HUES6 (cell line): Measurements from ENCODE around the gene KCNAB2.
"Not testable (repeated sequence)": the region's sequence is repeated elsewhere in the genome, so short reads cannot be mapped to it uniquely, and the experiment has no call there.

Experiments
- H3K27ac ChIP-seq: 2 replicates; pipeline ENCODE4 v1.7.0; 2013; ENCODE audit warnings: low read depth, mild to moderate bottlenecking, low read length, inconsistent platforms
- H3K27me3 ChIP-seq: 2 replicates; pipeline ENCODE4 v1.6.1; 2013; ENCODE audit warnings: low read length; ENCODE audit not compliant: control insufficient read depth, insufficient read depth
- H3K36me3 ChIP-seq: 2 replicates; pipeline ENCODE4 v1.6.1; 2013; ENCODE audit warnings: low read length; ENCODE audit not compliant: control insufficient read depth, insufficient read depth
- H3K4me1 ChIP-seq: 2 replicates; pipeline ENCODE4 v1.6.1; 2013; ENCODE audit warnings: low read length; ENCODE audit not compliant: control insufficient read depth, insufficient read depth
- H3K4me3 ChIP-seq: 2 replicates; pipeline ENCODE4 v1.5.1; 2013; ENCODE audit warnings: low read depth, low read length
- H3K9ac ChIP-seq: one replicate; pipeline ENCODE4 v1.6.1; 2013; ENCODE audit warnings: mild to moderate bottlenecking, low read length
- H3K9me3 ChIP-seq: 2 replicates; pipeline ENCODE4 v1.6.1; 2013; ENCODE audit warnings: low read depth, low read length; ENCODE audit not compliant: control insufficient read depth, insufficient read depth

Gene KCNAB2

DNA sequence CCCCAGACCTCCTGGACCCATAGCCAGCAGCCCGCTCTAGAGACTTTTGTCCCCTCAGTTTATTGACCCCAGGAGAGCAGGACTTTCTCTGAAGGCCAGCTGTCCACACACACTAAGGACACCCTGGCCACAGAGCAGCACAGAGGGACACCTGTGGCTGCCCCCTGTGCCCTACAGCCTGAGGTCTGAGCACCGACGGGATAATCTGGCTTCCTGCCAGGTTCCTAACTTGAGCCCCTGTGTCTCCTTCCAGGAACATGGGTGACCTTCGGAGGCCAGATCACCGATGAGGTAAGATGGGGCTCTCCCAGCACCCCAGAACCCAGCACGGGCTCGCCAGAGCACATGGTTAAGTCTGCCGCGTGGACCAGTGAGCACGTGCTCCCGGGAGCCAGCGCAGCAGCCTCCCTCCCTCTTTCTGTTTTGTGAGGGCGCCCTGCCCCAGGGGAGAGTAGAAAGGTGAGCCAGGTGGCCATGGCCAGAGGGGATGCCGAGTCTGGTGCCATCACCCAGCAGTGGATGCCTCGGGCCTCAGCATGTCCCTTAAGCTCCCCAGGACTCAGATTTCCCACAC, 27.9 kb downstream of the KCNAB2 start:
- Histone ChIP-seq H3K4me1 (no peaks in the 10 kb centered on the region), H3K27me3 (no peaks in the 10 kb centered on the region), H3K4me3 (no peak overlapping the region), H3K9ac (no peak overlapping the region), H3K27ac (no peak overlapping the region), H3K9me3 (no peaks in the 10 kb centered on the region), H3K36me3 (no peaks in the 10 kb centered on the region)

DNA sequence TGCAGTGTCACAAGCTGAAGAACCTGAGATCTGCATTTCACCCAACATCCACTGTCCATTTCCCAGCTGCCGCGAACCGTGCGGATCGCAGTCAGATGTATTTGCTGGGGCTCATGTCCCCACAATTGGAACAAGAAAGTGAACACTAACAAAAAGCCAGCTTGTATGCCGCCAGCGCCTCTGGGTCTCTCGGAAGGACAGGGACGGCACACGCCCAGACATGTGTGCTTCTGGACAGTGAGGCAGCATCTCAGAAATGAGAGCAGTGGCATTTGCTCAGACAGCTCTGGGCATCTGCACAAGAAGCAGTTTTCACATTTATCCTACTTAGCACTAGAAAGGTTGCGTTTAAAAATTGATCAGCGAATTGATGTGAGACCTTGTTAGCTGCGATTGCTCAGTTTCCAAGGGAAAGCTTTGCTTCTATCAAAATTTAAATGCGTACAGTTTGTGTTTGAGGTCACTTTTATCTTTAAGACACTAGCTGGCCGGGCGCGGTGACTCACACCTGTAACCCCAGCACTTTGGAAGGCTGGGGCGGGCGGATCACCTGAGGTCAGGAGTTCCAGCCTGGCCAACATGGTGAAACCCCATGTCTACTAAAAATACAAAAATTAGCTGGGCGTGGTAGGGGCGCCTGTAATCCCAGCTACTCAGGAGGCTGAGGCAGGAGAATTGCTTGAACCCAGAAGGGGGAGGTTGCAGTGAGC, 28.7 kb downstream of the KCNAB2 start:
- Histone ChIP-seq H3K9me3 (no peaks in the 10 kb centered on the region), H3K9ac (no peak overlapping the region), H3K4me3 (no peak overlapping the region), H3K36me3 (no peaks in the 10 kb centered on the region), H3K4me1 (no peaks in the 10 kb centered on the region), H3K27me3 (no peaks in the 10 kb centered on the region), H3K27ac (no peak overlapping the region)

DNA sequence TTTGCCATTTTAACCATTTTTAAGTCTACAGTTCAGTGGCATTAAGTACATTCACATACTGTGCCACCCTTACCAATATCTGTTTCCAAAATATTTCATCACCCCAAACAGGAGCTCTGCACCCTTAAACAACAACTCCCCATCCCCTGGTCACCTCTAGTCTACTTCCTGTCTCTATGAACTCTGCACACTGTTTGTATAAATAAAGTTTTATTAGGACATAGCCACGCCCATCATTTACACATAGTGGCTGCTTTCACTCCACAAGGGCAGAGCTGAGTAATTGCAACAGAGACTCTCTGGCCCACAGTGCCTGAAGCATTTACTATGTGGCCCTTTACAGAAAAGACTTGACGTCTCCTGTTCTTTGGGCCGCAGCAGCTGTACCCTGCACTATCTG, 30.1 kb downstream of the KCNAB2 start:
- no peak overlapping the region for H3K9ac ChIP-seq
- H3K27me3 ChIP-seq, result no peaks in the 10 kb centered on the region
- no peak overlapping the region for H3K4me3 ChIP-seq
- H3K9me3 ChIP-seq, result no peaks in the 10 kb centered on the region
- H3K4me1 ChIP-seq, result no peaks in the 10 kb centered on the region
- no peaks in the 10 kb centered on the region for H3K36me3 ChIP-seq
- H3K27ac ChIP-seq, result no peak overlapping the region

DNA sequence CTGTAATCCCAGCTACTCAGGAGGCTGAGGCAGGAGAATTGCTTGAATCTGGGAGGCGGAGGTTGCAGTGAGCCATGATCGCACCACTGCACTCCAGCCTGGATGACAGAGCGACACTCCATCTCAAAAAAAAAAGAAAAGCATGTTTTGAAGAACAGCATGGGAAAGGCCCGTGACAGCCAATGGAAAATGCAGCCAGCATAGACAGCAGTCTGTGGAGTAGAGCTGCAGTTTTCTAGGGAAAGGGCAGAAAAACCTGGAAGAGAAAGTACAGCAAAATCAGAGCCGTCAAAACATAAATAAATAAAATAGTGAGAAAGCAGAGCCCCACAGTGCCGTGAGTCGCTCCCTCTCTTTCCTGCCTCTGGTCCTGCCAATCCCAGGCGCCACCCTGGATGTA, 31.4 kb downstream of the KCNAB2 start:
- not testable (repeated sequence) for H3K36me3 ChIP-seq, H3K9me3 ChIP-seq, H3K27ac ChIP-seq, H3K4me1 ChIP-seq, H3K27me3 ChIP-seq, H3K4me3 ChIP-seq, H3K9ac ChIP-seq

DNA sequence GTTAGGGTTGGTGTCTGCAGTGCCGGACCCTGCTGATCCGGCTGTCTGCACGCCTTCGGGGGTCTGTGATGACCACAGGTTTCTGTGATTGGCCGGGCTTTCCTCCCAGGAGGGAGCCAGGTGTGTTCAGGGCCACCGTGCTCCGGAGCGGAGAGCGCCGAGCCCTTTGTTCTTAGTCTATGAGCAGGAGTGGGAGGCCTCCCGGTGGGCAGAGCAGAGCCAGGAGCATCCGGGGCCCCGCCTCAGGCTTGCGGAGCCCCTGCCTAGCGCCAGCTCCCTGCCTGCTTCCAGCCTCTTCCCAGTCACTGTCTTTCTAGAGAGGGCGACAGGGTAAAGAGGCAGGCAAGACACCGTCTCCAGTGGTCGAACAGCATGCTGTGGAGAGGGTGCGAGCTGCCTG, 31.8 kb downstream of the KCNAB2 start:
- no peak overlapping the region for H3K4me3 ChIP-seq
- H3K9ac ChIP-seq, result no peak overlapping the region
- H3K4me1 ChIP-seq, result no peaks in the 10 kb centered on the region
- H3K9me3 ChIP-seq, result no peaks in the 10 kb centered on the region
- H3K36me3 ChIP-seq, result no peaks in the 10 kb centered on the region
- no peaks in the 10 kb centered on the region for H3K27me3 ChIP-seq
- H3K27ac ChIP-seq, result no peak overlapping the region

DNA sequence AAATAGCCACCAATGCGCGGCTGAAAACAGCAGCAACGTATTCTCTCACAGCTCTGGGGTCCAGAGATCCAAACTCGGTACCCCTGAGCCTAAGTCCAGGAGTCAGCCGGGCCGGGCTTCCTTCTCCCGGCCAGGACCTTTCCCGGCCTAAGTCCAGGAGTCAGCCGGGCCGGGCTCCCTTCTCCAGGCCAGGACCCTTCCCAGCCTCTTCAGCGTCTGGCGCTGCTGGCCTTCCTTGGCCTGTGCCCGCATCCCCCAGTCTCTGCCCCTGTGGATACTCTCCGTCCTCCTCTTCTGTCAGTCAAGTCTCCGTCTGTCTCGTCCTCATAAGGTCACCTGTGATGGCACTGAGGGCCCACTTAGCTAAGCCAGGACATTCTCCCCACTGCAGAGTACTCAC, 32.2 kb downstream of the KCNAB2 start:
- Histone ChIP-seq H3K9ac (no peak overlapping the region), H3K9me3 (no peaks in the 10 kb centered on the region), H3K4me3 (no peak overlapping the region), H3K4me1 (no peaks in the 10 kb centered on the region), H3K27me3 (no peaks in the 10 kb centered on the region), H3K27ac (no peak overlapping the region), H3K36me3 (no peaks in the 10 kb centered on the region)

DNA sequence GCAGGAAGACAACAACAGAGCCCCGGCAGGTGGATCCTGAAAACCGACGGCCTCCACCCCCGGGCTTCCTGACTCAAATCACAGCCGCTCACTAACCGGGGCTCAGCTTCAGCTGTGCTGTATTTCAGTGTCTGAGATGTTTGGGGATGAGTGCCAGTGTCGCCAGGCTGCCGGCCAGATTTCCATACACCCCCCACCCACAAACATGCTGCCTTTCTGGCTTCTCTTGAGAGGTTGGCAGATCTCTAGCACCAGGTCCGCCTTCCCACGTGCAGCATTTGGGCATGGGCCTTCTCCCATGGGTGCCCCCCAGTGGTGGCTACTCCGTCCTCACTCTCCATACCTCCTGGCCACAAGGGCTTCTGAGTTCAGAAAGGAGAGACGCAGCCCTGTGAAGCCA, 34.8 kb downstream of the KCNAB2 start:
- peaks cover 6% of the 10 kb centered on the region; the same call in 1 of the 2 replicates for H3K4me1 ChIP-seq
- no peaks in the 10 kb centered on the region for H3K9me3 ChIP-seq
- no peaks in the 10 kb centered on the region for H3K36me3 ChIP-seq
- no peak overlapping the region for H3K4me3 ChIP-seq
- no peak overlapping the region for H3K27ac ChIP-seq
- no peaks in the 10 kb centered on the region for H3K27me3 ChIP-seq
- no peak overlapping the region for H3K9ac ChIP-seq

DNA sequence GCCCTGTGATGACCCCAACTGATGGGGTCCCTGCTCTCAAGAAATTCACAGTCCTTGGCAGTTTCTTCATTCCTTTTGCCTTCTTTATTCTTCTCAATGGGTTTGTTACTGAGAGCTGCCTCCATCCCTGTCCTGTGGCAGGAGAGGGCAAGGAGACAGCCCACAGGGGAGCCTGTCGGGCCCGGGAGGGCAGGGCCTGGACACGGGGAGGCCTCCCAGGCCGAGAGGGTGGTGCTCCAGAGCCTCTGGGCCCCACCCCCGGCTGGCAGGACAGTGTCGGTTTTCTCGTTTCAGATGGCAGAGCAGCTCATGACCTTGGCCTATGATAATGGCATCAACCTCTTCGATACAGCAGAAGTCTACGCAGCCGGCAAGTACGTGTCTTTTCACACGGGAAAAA, 36.2 kb downstream of the KCNAB2 start:
- H3K9me3 ChIP-seq, result no peaks in the 10 kb centered on the region
- H3K27ac ChIP-seq, result no peak overlapping the region
- no peaks in the 10 kb centered on the region for H3K27me3 ChIP-seq
- H3K4me3 ChIP-seq, result no peak overlapping the region
- H3K4me1 ChIP-seq, result peaks cover 6% of the 10 kb centered on the region; the same call in 1 of the 2 replicates
- no peak overlapping the region for H3K9ac ChIP-seq
- H3K36me3 ChIP-seq, result no peaks in the 10 kb centered on the region

DNA sequence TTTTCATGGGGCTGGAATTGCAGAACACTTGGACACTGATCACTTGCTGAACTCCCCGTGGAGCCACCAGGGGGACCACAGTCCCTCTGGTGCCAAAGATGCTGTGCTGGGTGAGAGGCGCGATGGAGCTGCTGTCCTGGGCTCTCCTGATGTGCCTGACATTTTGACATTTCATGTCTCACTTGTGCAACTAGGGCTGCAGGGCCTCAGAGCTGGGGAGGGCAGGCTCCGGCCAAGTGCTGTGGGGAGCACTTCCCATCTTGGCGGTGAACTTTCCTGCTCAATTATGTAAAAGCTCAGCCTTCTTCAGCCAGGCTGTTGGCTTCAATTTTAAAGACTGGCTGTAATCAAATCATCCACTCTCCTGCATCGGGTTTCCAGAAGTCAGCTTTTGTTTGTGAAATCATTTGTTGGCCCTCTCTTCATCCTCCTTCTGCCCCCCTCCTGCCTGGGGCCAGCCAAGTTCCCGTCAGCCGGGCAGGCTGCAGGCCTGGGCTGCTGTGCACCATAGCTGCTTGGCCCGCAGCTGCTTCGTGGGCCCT, 36.8 kb downstream of the KCNAB2 start:
- H3K9me3 ChIP-seq, result no peaks in the 10 kb centered on the region
- peaks cover 6% of the 10 kb centered on the region; the same call in 1 of the 2 replicates for H3K4me1 ChIP-seq
- no peaks in the 10 kb centered on the region for H3K27me3 ChIP-seq
- no peak overlapping the region for H3K27ac ChIP-seq
- H3K9ac ChIP-seq, result no peak overlapping the region
- no peaks in the 10 kb centered on the region for H3K36me3 ChIP-seq
- no peak overlapping the region for H3K4me3 ChIP-seq

DNA sequence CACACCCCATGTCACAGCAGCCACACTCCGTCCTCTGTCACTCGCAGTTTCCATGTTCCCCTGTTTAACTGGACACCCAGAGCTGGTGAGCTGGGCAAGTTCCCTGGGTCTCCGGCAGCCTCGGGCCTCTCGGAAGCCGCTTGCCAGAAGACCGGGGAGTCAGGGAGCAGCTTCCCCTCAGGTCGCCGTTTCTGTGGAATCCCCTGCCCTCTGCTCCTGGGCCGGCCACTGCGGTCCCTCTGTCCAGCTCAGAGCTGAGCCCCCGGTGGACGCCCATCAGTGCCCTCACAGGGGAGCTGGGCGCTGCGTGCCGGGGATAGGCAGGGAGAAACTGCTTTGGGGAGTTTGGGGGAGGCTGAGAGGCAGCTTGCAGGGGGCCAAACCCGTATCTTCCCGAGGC, 37.7 kb downstream of the KCNAB2 start:
- no peaks in the 10 kb centered on the region for H3K27me3 ChIP-seq
- H3K9ac ChIP-seq, result no peak overlapping the region
- H3K9me3 ChIP-seq, result no peaks in the 10 kb centered on the region
- H3K36me3 ChIP-seq, result no peaks in the 10 kb centered on the region
- H3K4me3 ChIP-seq, result no peak overlapping the region
- peaks cover 6% of the 10 kb centered on the region; the same call in 1 of the 2 replicates for H3K4me1 ChIP-seq
- no peak overlapping the region for H3K27ac ChIP-seq

DNA sequence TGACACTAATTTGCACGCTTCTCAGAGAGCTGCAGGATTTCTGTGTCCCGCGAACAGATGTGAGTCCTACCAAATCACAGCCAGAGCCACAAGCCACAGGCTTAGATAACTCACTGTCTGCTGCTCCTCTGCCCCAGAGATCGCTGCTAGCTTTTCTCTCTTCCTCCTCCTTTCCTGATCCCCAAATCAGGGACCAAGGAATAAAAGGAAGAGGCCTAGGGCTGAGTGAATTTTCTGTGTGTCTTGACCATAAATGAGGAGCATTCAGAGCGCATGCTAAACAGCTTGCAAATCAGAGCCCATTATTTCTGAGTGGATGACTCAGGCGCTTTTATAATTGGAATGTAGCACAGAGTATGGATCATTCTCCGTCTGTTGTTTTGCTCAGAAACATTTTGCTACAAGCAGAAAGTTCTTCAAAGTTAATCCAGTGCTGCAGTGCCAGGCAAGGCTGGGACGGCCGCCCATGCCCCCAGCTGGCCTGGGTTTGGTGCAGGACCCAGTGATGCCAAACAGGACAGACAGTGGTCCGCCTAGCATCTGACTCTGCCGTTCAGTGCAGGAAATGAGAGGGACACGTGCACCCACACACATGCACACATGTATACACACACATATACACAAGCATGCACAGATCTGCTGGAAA, 38.2 kb downstream of the KCNAB2 start:
- no peaks in the 10 kb centered on the region for H3K36me3 ChIP-seq
- H3K9me3 ChIP-seq, result no peaks in the 10 kb centered on the region
- no peaks in the 10 kb centered on the region for H3K27me3 ChIP-seq
- H3K4me3 ChIP-seq, result no peak overlapping the region
- no peak overlapping the region for H3K9ac ChIP-seq
- H3K27ac ChIP-seq, result no peak overlapping the region
- H3K4me1 ChIP-seq, result peaks cover 6% of the 10 kb centered on the region; the same call in 1 of the 2 replicates
